ENCODE results near the gene OR5AK2. TPM values are rescaled to one million over a fixed set of nuclear protein-coding genes. Genes with fewer than 3 reads are reported as not detected.

Gene OR5AK2
- total RNA-seq, 1 experiment from 2014 or later = not detected

DNA sequence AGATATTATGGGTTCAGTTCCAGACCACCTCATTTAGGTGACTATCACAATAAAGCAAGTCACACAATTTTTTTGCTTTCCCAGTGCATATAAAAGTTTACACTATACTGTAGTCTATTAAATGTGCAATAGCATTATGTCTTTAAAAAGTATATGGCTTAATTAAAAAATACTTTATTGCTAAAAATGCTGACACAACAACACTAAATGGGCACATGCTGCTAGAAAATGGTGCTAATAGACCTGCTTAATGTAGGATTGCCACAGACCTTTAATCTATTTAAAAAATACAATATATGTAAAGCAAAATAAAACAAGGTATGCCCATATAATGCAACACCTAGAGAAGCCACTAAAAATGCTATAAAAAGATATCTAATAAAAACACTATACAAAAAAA lies 27.1 kb upstream of the OR5AK2 start:
- Histone ChIP-seq H4K20me1 (ENCODE audit: control insufficient read depth, insufficient read depth, insufficient read length) (no peaks in the 10 kb centered on the region), H2BK12ac (ENCODE audit: insufficient read length, low read depth, low read length) (no peak overlapping the region), H3K9ac (ENCODE audit: extremely low read depth, insufficient read length, low read length) (no peak overlapping the region), H3K4ac (ENCODE audit: low read depth, low read length) (no peak overlapping the region), H3K18ac (ENCODE audit: insufficient read length, low read depth, low read length) (no peak overlapping the region), H2BK15ac (ENCODE audit: low read depth, low read length) (no peak overlapping the region), H2AFZ (ENCODE audit: low read length) (no peak overlapping the region), H3K14ac (ENCODE audit: insufficient read depth, low read length) (no peak overlapping the region), H2AK5ac (ENCODE audit: insufficient read length, low read length) (no peak overlapping the region), H3K4me2 (ENCODE audit: insufficient read depth, insufficient read length, low read length) (no peak overlapping the region), H4K8ac (replicated peaks; ENCODE audit: insufficient read length, low read depth, low read length) (no peak overlapping the region), H2BK20ac (ENCODE audit: low read depth, low read length, poor library complexity, severe bottlenecking) (no peak overlapping the region), H3K23ac (ENCODE audit: insufficient read length, low read depth, low read length) (no peak overlapping the region), H3K4me1 (ENCODE audit: insufficient read depth, low read length) (no peaks in the 10 kb centered on the region), H3K27ac (ENCODE audit: insufficient read length, low read depth, low read length) (no peak overlapping the region), H3K79me1 (ENCODE audit: insufficient read depth, low read depth, low read length, poor library complexity, severe bottlenecking) (no peaks in the 10 kb centered on the region), H3K56ac (ENCODE audit: insufficient read length, low read depth, low read length) (no peak overlapping the region), H2BK120ac (ENCODE audit: low read depth, low read length, poor library complexity, severe bottlenecking) (no peak overlapping the region), H3K23me2 (ENCODE audit: insufficient read length, low read depth, low read length, poor library complexity, severe bottlenecking) (no peaks in the 10 kb centered on the region), H4K91ac (ENCODE audit: insufficient read length, low read depth, low read length) (no peak overlapping the region), H3K79me2 (ENCODE audit: insufficient read depth, low read length) (no peaks in the 10 kb centered on the region), H3K27me3 (ENCODE audit: insufficient read depth, low read length) (no peaks in the 10 kb centered on the region), H3T11ph (ENCODE audit: low read length) (no peak overlapping the region), H3K9me3 (ENCODE audit: control insufficient read depth, low read depth, low read length) (peaks cover 6% of the 10 kb centered on the region), H4K5ac (ENCODE audit: insufficient read length, low read depth, low read length) (no peak overlapping the region), H2BK5ac (ENCODE audit: insufficient read length, low read length) (no peak overlapping the region)
- Mint-ChIP-seq H3K27me3 (ENCODE audit: low read depth) (no peaks in the 10 kb centered on the region), H3K4me1 (no peaks in the 10 kb centered on the region), H3K36me3 (ENCODE audit: insufficient read depth in 1 of 3, low read depth in 3 of 3) (no peaks in the 10 kb centered on the region), H3K4me3 (no peak overlapping the region), H3K27ac (no peak overlapping the region), H3K9me3 (peaks cover 25 to 29% of the 10 kb centered on the region in 2 experiments; a peak in 4 of 5 replicates)
- TF ChIP-seq CTCF (conservative IDR thresholded peaks at IDR 0.05) = no peak
- DNase-seq = no peak

Measured in H9 (cell line).